Right cardiac atrium (tissue), 5 donors: ENCODE measurements around the gene CHTF8. TPM values are rescaled to one million over a fixed set of nuclear protein-coding genes. Genes with fewer than 3 reads are reported as not detected.
A peak's percentile ranks its signal among the peaks of the same experiment; 100 is the strongest.
"Not testable (repeated sequence)": the region's sequence is repeated elsewhere in the genome, so short reads cannot be mapped to it uniquely, and the experiment has no call there.

Experiments
- ATAC-seq, 2 donors: fragments of 200-7000 bp; cut with Tn5 transposase; one replicate each; pipeline versions ENCODE4 v1.8.0 to v1.9.1; 2020; ENCODE audit warnings: moderate library complexity in 2 of 2, mild to moderate bottlenecking in 1 of 2
- DNase-seq, 3 donors: peaks; one replicate each; pipeline ENCODE4 v3.0.0-alpha.2; 2020
- H3K27ac ChIP-seq: one replicate; pipeline ENCODE4 v1.5.1; 2013; ENCODE audit warnings: mild to moderate bottlenecking, low read length, control low read depth, moderate library complexity
- H3K27me3 ChIP-seq: one replicate; pipeline ENCODE4 v1.6.1; 2013; ENCODE audit not compliant: control insufficient read depth, insufficient read depth
- H3K4me1 ChIP-seq: one replicate; pipeline ENCODE4 v1.6.1; 2013; ENCODE audit warnings: low read length; ENCODE audit not compliant: control insufficient read depth, insufficient read depth
- H3K4me3 ChIP-seq: one replicate; pipeline ENCODE4 v1.5.1; 2013; ENCODE audit warnings: low read length, control low read depth
- H3K9me3 ChIP-seq: one replicate; pipeline ENCODE4 v1.6.1; 2013; ENCODE audit warnings: low read length; ENCODE audit not compliant: control insufficient read depth
- WGBS: extraction: QIAGEN DNeasy Blood & Tissue Kit; methylation state at CpG from one replicate; pipeline ENCODE4 v1.1.7; 2013; 5-methylcytosine and 5-hydroxymethylcytosine counted together
- intact Hi-C, 4 donors: fragments of 100-400 bp; cut with DNase I; formaldehyde crosslinking; loops; one replicate each; pipeline versions ENCODE4 v1.11.0 to v1.14.0; 2022 to 2023
- polyA plus RNA-seq: library from polyadenylated mRNA; stranded (reverse); fragments of 200-250 nt; gene quantifications from one replicate; pipeline ENCODE4 v1.2.3, GENCODE V29; 2013
- total RNA-seq, 4 donors: library from RNA; stranded (reverse); fragmentation: NEBNext Ultra II Directional; extraction: Animal tissue kit (Norgen Biotek cat#: 25700); gene quantifications; one replicate each; pipeline ENCODE4 v1.2.1, GENCODE V29; 2021
- donor health status: healthy with polysubstance abuse.
- donor health status: DM: no; HTN: yes; CAD: no.
- donor health status: DM: no; HTN: no; CAD: no.
- donor health status: DM: no; HTN: yes; CAD: no; lungs with severe emphysema.
- donor health status: DM: yes; HTN: yes; CAD: no.

CHTF8 gene
- total and polyA plus RNA-seq, 5 donors, result 29.6 to 60.3 (median 53.2) TPM

GRCh38 chr16:69138608-69139007 lies 6.2 kb upstream of the CHTF8 start:
- H3K4me3 ChIP-seq, result no peak overlapping the region
- H3K27ac ChIP-seq, result no peak overlapping the region
- no peaks in the 10 kb centered on the region for H3K4me1 ChIP-seq
- intact Hi-C loops, result no loop called here
- H3K9me3 ChIP-seq, result no peaks in the 10 kb centered on the region
- ATAC-seq (no peak), DNase-seq (no peak)
- WGBS, result 80% methylated on average over 2 of the region's 2 CpGs
- H3K27me3 ChIP-seq, result no peaks in the 10 kb centered on the region

- no peaks in the 10 kb centered on the region for H3K27me3 ChIP-seq
- 44% methylated on average over 5 of the region's 5 CpGs for WGBS
- H3K9me3 ChIP-seq, result no peaks in the 10 kb centered on the region
- no peak for ATAC-seq
- no peak overlapping the region for H3K27ac ChIP-seq
- DNase-seq, result no peak
- intact Hi-C loops, result no loop called here
- peak overlapping the region; percentile 94 for H3K4me3 ChIP-seq
- no peaks in the 10 kb centered on the region for H3K4me1 ChIP-seq
Observed at GRCh38 chr16:69133373-69133954, 1.1 kb upstream of the CHTF8 start.

GRCh38 chr16:69131839-69132423 lies 457 bp downstream of the CHTF8 start:
- 1% methylated on average over 52 of the region's 53 CpGs for WGBS
- intact Hi-C loops, result no loop called here
- Histone ChIP-seq H3K27me3 (no peaks in the 10 kb centered on the region), H3K4me1 (no peaks in the 10 kb centered on the region), H3K4me3 (peak overlapping the region; percentile 94), H3K27ac (peak overlapping the region; percentile 95), H3K9me3 (no peaks in the 10 kb centered on the region)
- peak; percentile 87 to 92 (median 90) for DNase-seq
- ATAC-seq, result peak; percentile 83 to 87

- Histone ChIP-seq H3K4me3 (peak overlapping the region; percentile 94), H3K27me3 (no peaks in the 10 kb centered on the region), H3K27ac (peak overlapping the region; percentile 84), H3K9me3 (no peaks in the 10 kb centered on the region), H3K4me1 (no peaks in the 10 kb centered on the region)
- ATAC-seq, result peak in 1 of 2 donors; percentile 32
- 3% methylated on average over 15 of the region's 15 CpGs for WGBS
- intact Hi-C loops, result no loop called here
- no peak for DNase-seq
Observed at GRCh38 chr16:69131167-69131838, 1.1 kb downstream of the CHTF8 start.

GRCh38 chr16:69130461-69130860 lies 1.9 kb downstream of the CHTF8 start:
- Histone ChIP-seq H3K4me1 (no peaks in the 10 kb centered on the region), H3K4me3 (no peak overlapping the region), H3K27ac (no peak overlapping the region), H3K9me3 (no peaks in the 10 kb centered on the region), H3K27me3 (no peaks in the 10 kb centered on the region)
- intact Hi-C loops, result no loop called here
- 61% methylated on average over 6 of the region's 6 CpGs for WGBS
- ATAC-seq (no peak), DNase-seq (no peak)

GRCh38 chr16:69127966-69128510 lies 4.3 kb downstream of the CHTF8 start:
- WGBS, result 92% methylated on average over 12 of the region's 12 CpGs
- intact Hi-C loops, result loop anchor here in 1 of 4 donors (10.0 kb wide), 1 partner anchor 273 kb away; no protein-coding TSS in a partner anchor
- no peak for ATAC-seq

GRCh38 chr16:69126801-69127200 lies 5.6 kb downstream of the CHTF8 start:
- not testable (repeated sequence) for H3K27ac ChIP-seq, H3K27me3 ChIP-seq, ATAC-seq, DNase-seq, H3K4me1 ChIP-seq, H3K9me3 ChIP-seq, H3K4me3 ChIP-seq
- WGBS, result 94% methylated on average over 10 of the region's 10 CpGs
- intact Hi-C loops, result loop anchor here in 1 of 4 donors (10.0 kb wide), 1 partner anchor 272 kb away; no protein-coding TSS in a partner anchor

More at GRCh38 chr16:69127966-69128510, 4.3 kb downstream of the CHTF8 start:
- no peak overlapping the region for H3K27ac ChIP-seq
- no peaks in the 10 kb centered on the region for H3K27me3 ChIP-seq
- DNase-seq, result no peak
- no peaks in the 10 kb centered on the region for H3K4me1 ChIP-seq
- H3K4me3 ChIP-seq, result no peak overlapping the region
- H3K9me3 ChIP-seq, result no peaks in the 10 kb centered on the region

GRCh38 chr16:69126221-69126620 lies 6.2 kb downstream of the CHTF8 start:
- DNase-seq, result no peak
- ATAC-seq, result no peak
- Histone ChIP-seq H3K4me1 (no peaks in the 10 kb centered on the region), H3K27ac (no peak overlapping the region), H3K9me3 (no peaks in the 10 kb centered on the region), H3K27me3 (no peaks in the 10 kb centered on the region), H3K4me3 (no peak overlapping the region)
- intact Hi-C loops, result loop anchor here in 1 of 4 donors (10.0 kb wide), 1 partner anchor 271 kb away; no protein-coding TSS in a partner anchor
- WGBS, result 63% methylated on average over 3 of the region's 3 CpGs

GRCh38 chr16:69124961-69125360 lies 7.4 kb downstream of the CHTF8 start:
- H3K27ac ChIP-seq, H3K4me1 ChIP-seq, H3K4me3 ChIP-seq, ATAC-seq, DNase-seq, H3K27me3 ChIP-seq, H3K9me3 ChIP-seq: not testable (repeated sequence)
- intact Hi-C loops, result loop anchor here in 2 of 4 donors (5.0 to 10.0 kb wide), 2 partner anchors 270 to 598 kb away; no protein-coding TSS in a partner anchor
- WGBS, result 96% methylated on average over 14 of the region's 14 CpGs

- not testable (repeated sequence) for DNase-seq, H3K4me1 ChIP-seq, H3K9me3 ChIP-seq, H3K27ac ChIP-seq, ATAC-seq, H3K27me3 ChIP-seq, H3K4me3 ChIP-seq
- WGBS, result 89% methylated on average over 8 of the region's 8 CpGs
- intact Hi-C loops, result loop anchor here in 2 of 4 donors (5.0 to 10.0 kb wide), 2 partner anchors 270 to 597 kb away; no protein-coding TSS in a partner anchor
Observed at GRCh38 chr16:69124406-69124805, 8.0 kb downstream of the CHTF8 start.

- ATAC-seq, result peak in 1 of 2 donors; percentile 45
- intact Hi-C loops, result loop anchor here in 2 of 4 donors (5.0 to 10.0 kb wide), 2 partner anchors 269 to 597 kb away; no protein-coding TSS in a partner anchor
Observed at GRCh38 chr16:69123910-69124309, 8.5 kb downstream of the CHTF8 start.

More at GRCh38 chr16:69123910-69124309, 8.5 kb downstream of the CHTF8 start:
- DNase-seq, result peak in 2 of 3 donors; percentile 56 to 71
- Histone ChIP-seq H3K4me3 (no peak overlapping the region), H3K27ac (no peak overlapping the region), H3K27me3 (no peaks in the 10 kb centered on the region), H3K9me3 (no peaks in the 10 kb centered on the region), H3K4me1 (no peaks in the 10 kb centered on the region)
- 87% methylated on average over 3 of the region's 3 CpGs for WGBS
